Panc1 (cell line): ENCODE measurements around the gene SYDE2. TPM values are rescaled to one million over a fixed set of nuclear protein-coding genes. Genes with fewer than 3 reads are reported as not detected.

Experiments
- ATAC-seq: fragments of 200-7000 bp; cut with Tn5 transposase; 2 replicates; pipeline ENCODE4 v1.9.1; 2020; ENCODE audit warnings: mild to moderate bottlenecking, moderate library complexity
- BruUV-seq: library from RNA; stranded (reverse); fragments of 400-500 nt; replicated peaks from 2 replicates; lab custom pipeline; 2021; lab: Mats Ljungman, UMichigan
- CTCF ChIA-PET: fragments of 300-600 bp; sonication (Branson Sonifier 250); formaldehyde crosslinking; loops from one replicate; lab custom pipeline; 2022; ENCODE audit warnings: antibody characterized with exemption; lab: Charles Lee
- POLR2A ChIA-PET: fragments of 300-600 bp; sonication (Branson Sonifier 250); formaldehyde crosslinking; loops from one replicate; lab custom pipeline; 2022; ENCODE audit warnings: antibody characterized with exemption; lab: Charles Lee
- DNase-seq: peaks from one replicate; pipeline ENCODE4 v3.0.0-alpha.2; 2010; ENCODE audit warnings: low read depth, low spot score
- H3K27ac ChIP-seq: 2 replicates; pipeline ENCODE4 v1.5.1; 2011; ENCODE audit warnings: mild to moderate bottlenecking, low read length, inconsistent platforms
- H3K27me3 ChIP-seq: fragments of 200-500 bp; sonication (Bioruptor generic); 2 replicates; pipeline ENCODE4 v1.6.0; 2014; ENCODE audit warnings: low read length, inconsistent platforms; ENCODE audit not compliant: control insufficient read depth, insufficient read depth
- H3K36me3 ChIP-seq: fragments of 200-500 bp; sonication (Bioruptor generic); 2 replicates; pipeline ENCODE4 v1.5.1; 2014; ENCODE audit warnings: inconsistent platforms, mild to moderate bottlenecking, low read length, moderate library complexity; ENCODE audit not compliant: control insufficient read depth, insufficient read depth
- H3K4me1 ChIP-seq: 2 replicates; pipeline ENCODE4 v1.5.1; 2011; ENCODE audit warnings: inconsistent platforms, mild to moderate bottlenecking, low read length, moderate library complexity; ENCODE audit not compliant: control insufficient read depth, insufficient read depth
- H3K4me3 ChIP-seq, 2 experiments: 2 replicates each; pipeline ENCODE4 v1.5.1; 2011 to 2012; ENCODE audit warnings: low read depth in 2 of 2, low read length in 2 of 2, mild to moderate bottlenecking in 2 of 2, inconsistent platforms in 1 of 2, moderate library complexity in 1 of 2
- H3K9me3 ChIP-seq: fragments of 200-500 bp; sonication (Bioruptor generic); 2 replicates; pipeline ENCODE4 v1.5.1; 2014; ENCODE audit warnings: low read depth, mild to moderate bottlenecking, inconsistent platforms, low read length, moderate library complexity; ENCODE audit not compliant: control insufficient read depth, insufficient read depth
- CTCF ChIP-seq: fragments of 450-650 bp; IDR thresholded peaks from 2 replicates; pipeline ENCODE4 v1.5.1; 2017; ENCODE audit warnings: mild to moderate bottlenecking
- POLR2AphosphoS5 ChIP-seq: IDR thresholded peaks from 2 replicates; pipeline ENCODE4 v1.6.1; 2012; ENCODE audit warnings: mild to moderate bottlenecking, low read depth, low read length, moderate library complexity
- REST ChIP-seq, 2 experiments: IDR thresholded peaks; 2 replicates each; pipeline ENCODE4 v1.6.1; 2011 to 2012; ENCODE audit warnings: low read depth in 2 of 2, control low read depth in 1 of 2, low read length in 1 of 2, mild to moderate bottlenecking in 1 of 2, moderate library complexity in 1 of 2; ENCODE audit not compliant: insufficient read depth in 1 of 2
- SIN3A ChIP-seq: IDR thresholded peaks from 2 replicates; pipeline ENCODE4 v1.6.1; 2012; ENCODE audit warnings: low read depth, mild to moderate bottlenecking, low read length, moderate library complexity, borderline replicate concordance; ENCODE audit not compliant: insufficient read depth
- TCF7L2 ChIP-seq: IDR thresholded peaks from 2 replicates; pipeline ENCODE4 v1.6.1; 2011; ENCODE audit warnings: mild to moderate bottlenecking, low read depth, low read length, inconsistent platforms
- in situ Hi-C: cut with HindIII; loops from 2 replicates; pipeline ENCODE4 v1.10.0; 2016; ENCODE audit warnings: low sequenced_read_pairs, low pct_unique_long_range_greater_than_20kb
- intact Hi-C: fragments of 100-400 bp; cut with micrococcal nuclease; formaldehyde crosslinking; loops from one replicate; pipeline ENCODE4 v1.10.0; 2022; ENCODE audit not compliant: unreplicated experiment
- total RNA-seq: library from RNA; stranded (reverse); gene quantifications from one replicate; pipeline ENCODE4 v1.2.1, GENCODE V29; 2021; ENCODE audit not compliant: unreplicated experiment

SYDE2 gene
- total RNA-seq, 1 experiment from 2014 or later: 18.2 TPM

GRCh38 chr1:85115933-85116332 lies 84.9 kb downstream of the SYDE2 start:
- DNase-seq (no peak), ATAC-seq (no peak)
- Histone ChIP-seq H3K4me1 (no peaks in the 10 kb centered on the region), H3K9me3 (no peaks in the 10 kb centered on the region), H3K36me3 (no peaks in the 10 kb centered on the region), H3K4me3 (no peak overlapping the region), H3K27ac (no peak overlapping the region), H3K27me3 (no peaks in the 10 kb centered on the region; the same call in 1 of the 2 replicates)
- CTCF ChIA-PET: no interaction called here
- in situ Hi-C loops (no loop called here), intact Hi-C loops (no loop called here)
- BruUV-seq: no TSS peak
- no peak for TF ChIP-seq CTCF
- TF ChIP-seq REST (IDR thresholded peaks at IDR 0.05; ENCODE audit: insufficient read depth in 1 of 2, low read depth in 2 of 2, low read length in 1 of 2): no peak
- no peak for TF ChIP-seq SIN3A
- TF ChIP-seq POLR2AphosphoS5: no peak
- no peak for TF ChIP-seq TCF7L2
- POLR2A ChIA-PET: no interaction called here

- Histone ChIP-seq H3K27ac (no peak overlapping the region), H3K36me3 (no peaks in the 10 kb centered on the region), H3K27me3 (peaks cover 5% of the 10 kb centered on the region; the same call in 1 of the 2 replicates), H3K4me1 (no peaks in the 10 kb centered on the region), H3K9me3 (no peaks in the 10 kb centered on the region), H3K4me3 (no peak overlapping the region)
- in situ Hi-C loops (no loop called here), intact Hi-C loops (no loop called here)
- no peak for ATAC-seq
- no peak for DNase-seq
- ChIA-PET CTCF (no interaction called here), POLR2A (no interaction called here)
- no TSS peak for BruUV-seq
- TF ChIP-seq SIN3A: no peak
- TF ChIP-seq CTCF: no peak
- TF ChIP-seq POLR2AphosphoS5: no peak
Measured at GRCh38 chr1:85111695-85112094, 89.1 kb downstream of the SYDE2 start.
